SK-N-SH (cell line): Measurements from ENCODE around the gene NT5DC3. TPM values are rescaled to one million over a fixed set of nuclear protein-coding genes. Genes with fewer than 3 reads are reported as not detected.

Source experiments
- CTCF ChIA-PET: fragments of 300-600, 350-600 bp; formaldehyde crosslinking; extraction: SDS; loops from one replicate; lab custom pipeline; 2021; lab: Yijun Ruan, JAX
- POLR2A ChIA-PET: fragments of 350-600 bp; sonication (Branson Sonifier 250); formaldehyde crosslinking; extraction: SDS; loops from one replicate; lab custom pipeline; 2020; ENCODE audit warnings: antibody characterized with exemption, inconsistent platforms; lab: Yijun Ruan, JAX
- DNase-seq: peaks from one replicate; pipeline ENCODE4 v3.0.0; 2012
- H2AFZ ChIP-seq: fragments of 200-600 bp; sonication (generic); 2 replicates; pipeline ENCODE4 v1.8.1; 2016; ENCODE audit warnings: antibody characterized with exemption, mild to moderate bottlenecking, low read depth
- H3F3A ChIP-seq: fragments of 200-600 bp; sonication (generic); replicated peaks from 2 replicates; pipeline ENCODE3; 2016; ENCODE audit warnings: antibody characterized with exemption, mild to moderate bottlenecking; ENCODE audit not compliant: insufficient read depth
- H3K27ac ChIP-seq, 2 experiments: fragments of 200-500 bp in 1 of 2; fragments of 200-600 bp in 1 of 2; sonication (Bioruptor generic) in 1 of 2; sonication (generic), shearing (Covaris generic) in 1 of 2; 2 replicates each; pipeline versions ENCODE4 v1.5.1 to v1.6.1; 2014 to 2016; ENCODE audit warnings: low read depth in 2 of 2, inconsistent platforms in 1 of 2, low read length in 1 of 2, mild to moderate bottlenecking in 1 of 2, mixed read lengths in 1 of 2
- H3K27me3 ChIP-seq: fragments of 200-600 bp; sonication (generic), shearing (Covaris generic); 2 replicates; pipeline ENCODE4 v1.6.1; 2016; ENCODE audit warnings: mixed run types; ENCODE audit not compliant: insufficient read depth
- H3K36me3 ChIP-seq, 2 experiments: fragments of 200-500 bp in 1 of 2; fragments of 200-600 bp in 1 of 2; sonication (Bioruptor generic) in 1 of 2; sonication (generic) in 1 of 2; replicated peaks in 1 of 2; 2 replicates each; pipeline versions ENCODE3 to v1.5.1; 2014 to 2016; ENCODE audit warnings: low read length in 1 of 2, mild to moderate bottlenecking in 1 of 2; ENCODE audit not compliant: insufficient read depth in 2 of 2, control insufficient read depth in 1 of 2
- H3K4me1 ChIP-seq, 2 experiments: fragments of 200-500 bp in 1 of 2; fragments of 200-600 bp in 1 of 2; sonication (Bioruptor generic) in 1 of 2; sonication (generic), shearing (Covaris generic) in 1 of 2; 2 replicates each; pipeline versions ENCODE4 v1.5.1 to v1.6.1; 2014 to 2016; ENCODE audit warnings: low read depth in 1 of 2, low read length in 1 of 2, mixed run types in 1 of 2; ENCODE audit not compliant: insufficient read depth in 2 of 2, control insufficient read depth in 1 of 2
- H3K4me2 ChIP-seq: fragments of 200-600 bp; sonication (generic), shearing (Covaris generic); 2 replicates; pipeline ENCODE4 v1.6.1; 2017; ENCODE audit warnings: mixed run types
- H3K4me3 ChIP-seq, 2 experiments: fragments of 200-500 bp in 1 of 2; fragments of 200-600 bp in 1 of 2; sonication (Bioruptor generic) in 1 of 2; sonication (generic), shearing (Covaris generic) in 1 of 2; 2 replicates each; pipeline versions ENCODE4 v1.5.1 to v1.8.1; 2014 to 2016; ENCODE audit warnings: low read depth in 2 of 2, inconsistent platforms in 1 of 2, low read length in 1 of 2, mild to moderate bottlenecking in 1 of 2, mixed read lengths in 1 of 2, moderate library complexity in 1 of 2
- H3K79me2 ChIP-seq: fragments of 200-600 bp; sonication (generic); 2 replicates; pipeline ENCODE4 v1.8.1; 2017; ENCODE audit warnings: mild to moderate bottlenecking; ENCODE audit not compliant: insufficient read depth
- H3K9ac ChIP-seq: fragments of 200-600 bp; sonication (generic); 2 replicates; pipeline ENCODE4 v1.6.1; 2017; ENCODE audit warnings: mixed run types
- H3K9me2 ChIP-seq: fragments of 200-600 bp; sonication (generic); 2 replicates; pipeline ENCODE4 v1.6.1; 2017; ENCODE audit warnings: mixed run types
- H3K9me3 ChIP-seq: fragments of 200-600 bp; sonication (generic); 2 replicates; pipeline ENCODE4 v1.6.1; 2017; ENCODE audit warnings: mixed run types, mild to moderate bottlenecking, moderate library complexity
- H4K20me1 ChIP-seq: fragments of 200-600 bp; sonication (generic); 2 replicates; pipeline ENCODE4 v1.6.1; 2017; ENCODE audit warnings: mild to moderate bottlenecking, mixed run types; ENCODE audit not compliant: insufficient read depth
- CHD2 ChIP-seq: fragments of 150-350 bp; IDR thresholded peaks from 2 replicates; pipeline ENCODE4 v1.6.1; 2018; ENCODE audit warnings: low read length; ENCODE audit not compliant: partially characterized antibody
- CTCF ChIP-seq: fragments of 200-600 bp; sonication (generic); IDR thresholded peaks from 2 replicates; pipeline ENCODE4 v1.6.1; 2017; ENCODE audit warnings: antibody characterized with exemption, mild to moderate bottlenecking, moderate library complexity
- ELF1 ChIP-seq: IDR thresholded peaks from 2 replicates; pipeline ENCODE4 v1.4.0; 2012
- EP300 ChIP-seq, 2 experiments: IDR thresholded peaks; 2 replicates each; pipeline versions ENCODE4 v1.4.0 to v1.6.1; 2012; ENCODE audit warnings: borderline replicate concordance in 1 of 2, low read depth in 1 of 2, low read length in 1 of 2
- EZH2phosphoT487 ChIP-seq: fragments of 200-600 bp; sonication (generic); IDR thresholded peaks from 2 replicates; pipeline ENCODE4 v1.6.1; 2017; ENCODE audit warnings: low read depth, mixed run types, mild to moderate bottlenecking, antibody characterized with exemption, moderate library complexity, borderline replicate concordance
- MEF2A ChIP-seq: IDR thresholded peaks from 2 replicates; pipeline ENCODE4 v1.4.0; 2012; ENCODE audit warnings: low read depth, borderline replicate concordance
- MXI1 ChIP-seq: IDR thresholded peaks from 2 replicates; pipeline ENCODE4 v1.6.1; 2012; ENCODE audit warnings: mild to moderate bottlenecking, low read depth, low read length, improper control_type of control experiment
- NFIC ChIP-seq: IDR thresholded peaks from 2 replicates; pipeline ENCODE4 v1.4.0; 2012; ENCODE audit warnings: borderline replicate concordance
- RXRA ChIP-seq: IDR thresholded peaks from 2 replicates; pipeline ENCODE4 v1.4.0; 2012; ENCODE audit warnings: low read depth, mild to moderate bottlenecking, borderline replicate concordance
- TEAD4 ChIP-seq: IDR thresholded peaks from 2 replicates; pipeline ENCODE4 v1.4.0; 2012; ENCODE audit warnings: mild to moderate bottlenecking, borderline replicate concordance; ENCODE audit not compliant: insufficient read depth
- USF1 ChIP-seq: IDR thresholded peaks from 2 replicates; pipeline ENCODE4 v1.4.0; 2012; ENCODE audit warnings: low read depth, borderline replicate concordance
- USF2 ChIP-seq: fragments of 150-350 bp; IDR thresholded peaks from 2 replicates; pipeline ENCODE4 v1.6.1; 2017; ENCODE audit warnings: antibody characterized with exemption, low read length, low read depth, borderline replicate concordance
- ZBTB33 ChIP-seq: IDR thresholded peaks from 2 replicates; pipeline ENCODE4 v1.4.0; 2012; ENCODE audit warnings: low read depth, borderline replicate concordance
- WGBS: methylation state at CpG from one replicate; pipeline ENCODE4 v1.1.6; 2017; ENCODE audit warnings: low lambda C conversion rate; 5-methylcytosine and 5-hydroxymethylcytosine counted together
- polyA plus RNA-seq, 3 experiments: library from polyadenylated mRNA; depleted of rRNA; stranded (reverse); fragments of >200 nt; gene quantifications; 2 replicates each; pipeline ENCODE4 v1.2.3, GENCODE V29; 2012

Gene NT5DC3
- polyA plus RNA-seq, 1 of the 3 experiments (the other 2 are of a cell fraction) = 11.0 TPM

GRCh38 chr12:103731539-103731938 is 109.5 kb downstream of the NT5DC3 start:
- Histone ChIP-seq H3K9me2 (no peaks in the 10 kb centered on the region), H3K36me3 (no peaks in the 10 kb centered on the region), H3K4me3 (no peak overlapping the region), H3K9ac (no peak overlapping the region), H3F3A (no peaks in the 10 kb centered on the region), H3K9me3 (no peaks in the 10 kb centered on the region), H3K4me2 (no peak overlapping the region), H2AFZ (no peak overlapping the region), H3K27ac (no peak overlapping the region), H3K79me2 (no peaks in the 10 kb centered on the region), H3K27me3 (peaks cover 11% of the 10 kb centered on the region; the same call in 1 of the 2 replicates), H3K4me1 (no peaks in the 10 kb centered on the region), H4K20me1 (no peaks in the 10 kb centered on the region)
- POLR2A ChIA-PET = interaction anchor here (0.7 kb wide), 1 partner anchor 81 kb away, joined by 3 read pairs; no protein-coding TSS in a partner anchor
- WGBS = 41% methylated on average over 1 of the region's 1 CpG
- no peak for DNase-seq
- CTCF ChIA-PET = interaction anchor here (0.9 kb wide), 1 partner anchor 11 kb away, joined by 4 read pairs; no protein-coding TSS in a partner anchor
- no peak for TF ChIP-seq MEF2A
- no peak for TF ChIP-seq ELF1
- no peak for TF ChIP-seq CTCF
- no peak for TF ChIP-seq NFIC
- TF ChIP-seq, all 33 proteins: peak for 0

- CTCF ChIA-PET = no interaction called here
- no peaks in the 10 kb centered on the region for H3K79me2 ChIP-seq
- POLR2A ChIA-PET = no interaction called here
Observed at GRCh38 chr12:103729499-103729898, 111.5 kb downstream of the NT5DC3 start.

More at GRCh38 chr12:103729499-103729898, 111.5 kb downstream of the NT5DC3 start:
- Histone ChIP-seq H3K9me3 (no peaks in the 10 kb centered on the region), H3K36me3 (no peaks in the 10 kb centered on the region), H4K20me1 (no peaks in the 10 kb centered on the region), H3F3A (no peaks in the 10 kb centered on the region), H3K27me3 (peaks cover 3% of the 10 kb centered on the region; the same call in 1 of the 2 replicates), H3K4me1 (no peaks in the 10 kb centered on the region), H3K9ac (no peak overlapping the region), H2AFZ (no peak overlapping the region), H3K4me3 (no peak overlapping the region), H3K9me2 (no peaks in the 10 kb centered on the region), H3K27ac (no peak overlapping the region), H3K4me2 (no peak overlapping the region)
- DNase-seq = no peak
- WGBS = 64% methylated on average over 1 of the region's 1 CpG
- no peak for TF ChIP-seq CTCF
- no peak for TF ChIP-seq MXI1
- TF ChIP-seq RXRA = no peak
- no peak for TF ChIP-seq USF2
- no peak for TF ChIP-seq ZBTB33
- TF ChIP-seq TEAD4 = no peak
- no peak for TF ChIP-seq EP300 (IDR thresholded peaks at IDR 0.05; ENCODE audit: borderline replicate concordance in 1 of 2, low read depth in 1 of 2, low read length in 1 of 2)
- no peak for TF ChIP-seq USF1
- no peak for TF ChIP-seq CHD2
- TF ChIP-seq EZH2phosphoT487 = no peak
